ENCODE data around the gene LCNL1. TPM values are rescaled to one million over a fixed set of nuclear protein-coding genes. Genes with fewer than 3 reads are reported as not detected.

LCNL1 gene
- total and polyA plus RNA-seq, 12 donors = 0.06 to 10.5 (median 0.78) TPM; not detected in 2

- intact Hi-C loops (cut with DNase I) = no loop called here
- Histone ChIP-seq H3K4me3 (no peak overlapping the region), H3K9me3 (replicated peaks in 1 of 3) (no peaks in the 10 kb centered on the region), H3K4me1 (replicated peaks in 1 of 2) (peaks cover 8 to 12% of the 10 kb centered on the region in 2 donors), H3K27ac (no peak overlapping the region), H3K36me3 (replicated peaks in 1 of 2) (peaks cover 0 to 34% of the 10 kb centered on the region in 2 donors), H3K27me3 (no peaks in the 10 kb centered on the region)
- TF ChIP-seq CTCF (IDR thresholded peaks at IDR 0.05) (no peak), POLR2A (IDR thresholded peaks at IDR 0.05) (no peak)
- WGBS, 4 donors = 85 to 94% (median 93%) methylated on average over 8 to 15 of the region's 15 CpGs
- DNase-seq = no peak
These were observed 45.4 kb upstream of the LCNL1 start for GRCh38 chr9:136937186-136938001.

- Histone ChIP-seq H3K36me3 (replicated peaks in 1 of 2) (peaks cover 0 to 40% of the 10 kb centered on the region in 2 donors), H3K4me3 (no peak overlapping the region), H3K27ac (peak overlapping the region in 4 of 5 donors; percentile 74 to 85 (median 78)), H3K9me3 (replicated peaks in 1 of 3) (no peaks in the 10 kb centered on the region), H3K27me3 (no peaks in the 10 kb centered on the region), H3K4me1 (replicated peaks in 1 of 2) (peaks cover 21 to 23% of the 10 kb centered on the region in 2 donors)
- intact Hi-C loops (cut with DNase I) = no loop called here
- TF ChIP-seq POLR2A (IDR thresholded peaks at IDR 0.05) (no peak), CTCF (IDR thresholded peaks at IDR 0.05) (no peak)
- DNase-seq = peak in 2 of 7 donors; percentile 37 to 63
- WGBS, 4 donors = 67 to 81% (median 69%) methylated on average over 10 to 28 of the region's 28 CpGs
These were observed 43.3 kb upstream of the LCNL1 start for GRCh38 chr9:136939431-136939995.

- intact Hi-C loops (cut with DNase I) = loop anchor here (5.0 to 10.0 kb wide), 4 partner anchors 55 to 95 kb away; partner anchors contain the start of genes AJM1 (in 1 of the 2), FUT7 (in 1 of the 2), MAMDC4 (in 1 of the 2) and PHPT1 (in 1 of the 2)
- Histone ChIP-seq H3K36me3 (replicated peaks in 1 of 2) (peaks cover 0 to 40% of the 10 kb centered on the region in 2 donors), H3K27ac (peak overlapping the region in 4 of 5 donors; percentile 74 to 85 (median 78)), H3K27me3 (no peaks in the 10 kb centered on the region), H3K4me3 (no peak overlapping the region), H3K4me1 (replicated peaks in 1 of 2) (peaks cover 21 to 23% of the 10 kb centered on the region in 2 donors), H3K9me3 (replicated peaks in 1 of 3) (no peaks in the 10 kb centered on the region)
- WGBS, 4 donors = 31 to 45% (median 45%) methylated on average over 7 to 16 of the region's 16 CpGs; no CpG with 5 or more reads in 1 of the 4 donors
- TF ChIP-seq POLR2A (IDR thresholded peaks at IDR 0.05) (peak in 1 of 2 donors; percentile 74), CTCF (IDR thresholded peaks at IDR 0.05) (no peak)
- DNase-seq = peak; percentile 92 to 98 (median 96)
These were observed 42.7 kb upstream of the LCNL1 start for GRCh38 chr9:136939996-136940525.
